ENCODE results near the gene SLC5A2. TPM values are rescaled to one million over a fixed set of nuclear protein-coding genes. Genes with fewer than 3 reads are reported as not detected.

The SLC5A2 gene
- total and polyA plus RNA-seq, 2 of the 13 experiments (the other 11 are each of a cell fraction or from before 2014, with no cell fraction given), result 0.24 to 0.97 TPM

DNA sequence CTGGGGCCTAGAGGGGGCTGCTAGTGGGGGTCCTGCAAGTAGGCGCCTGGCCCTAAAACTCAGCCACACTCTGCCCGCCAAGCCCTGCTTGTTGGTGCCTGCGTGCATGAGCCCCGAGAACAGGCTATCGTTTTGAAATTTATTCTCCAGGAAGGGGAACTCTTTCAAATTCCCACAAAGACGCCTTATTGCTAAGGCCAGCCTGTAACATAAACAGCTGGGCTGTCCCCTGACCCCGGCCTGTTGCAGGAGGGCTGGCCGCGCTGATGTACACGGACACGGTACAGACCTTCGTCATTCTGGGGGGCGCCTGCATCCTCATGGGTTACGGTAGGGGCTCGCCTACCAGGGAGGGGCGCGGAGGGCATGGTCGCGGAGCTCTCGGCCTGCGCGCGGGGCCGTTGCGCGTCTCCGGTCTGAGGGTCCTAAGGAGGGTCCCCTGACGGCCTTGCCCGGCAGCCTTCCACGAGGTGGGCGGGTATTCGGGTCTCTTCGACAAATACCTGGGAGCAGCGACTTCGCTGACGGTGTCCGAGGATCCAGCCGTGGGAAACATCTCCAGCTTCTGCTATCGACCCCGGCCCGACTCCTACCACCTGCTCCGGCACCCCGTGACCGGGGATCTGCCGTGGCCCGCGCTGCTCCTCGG is 4.3 kb downstream of the SLC5A2 start (continued):
- no peak for TF ChIP-seq FOXA3 (CRISPR knock-in tag; IDR thresholded peaks at IDR 0.05)
- peak; percentile 12 for TF ChIP-seq AGO1 (IDR thresholded peaks at IDR 0.05; ENCODE audit: low read depth, low read length, poor library complexity, severe bottlenecking)
- no peak for TF ChIP-seq MLLT10 (CRISPR knock-in tag; IDR thresholded peaks at IDR 0.05)
- no peak for TF ChIP-seq GTF3A (CRISPR knock-in tag; conservative IDR thresholded peaks at IDR 0.05)
- TF ChIP-seq CHCHD3 (CRISPR knock-in tag; IDR thresholded peaks at IDR 0.05), result no peak
- TF ChIP-seq, protein P1, sequence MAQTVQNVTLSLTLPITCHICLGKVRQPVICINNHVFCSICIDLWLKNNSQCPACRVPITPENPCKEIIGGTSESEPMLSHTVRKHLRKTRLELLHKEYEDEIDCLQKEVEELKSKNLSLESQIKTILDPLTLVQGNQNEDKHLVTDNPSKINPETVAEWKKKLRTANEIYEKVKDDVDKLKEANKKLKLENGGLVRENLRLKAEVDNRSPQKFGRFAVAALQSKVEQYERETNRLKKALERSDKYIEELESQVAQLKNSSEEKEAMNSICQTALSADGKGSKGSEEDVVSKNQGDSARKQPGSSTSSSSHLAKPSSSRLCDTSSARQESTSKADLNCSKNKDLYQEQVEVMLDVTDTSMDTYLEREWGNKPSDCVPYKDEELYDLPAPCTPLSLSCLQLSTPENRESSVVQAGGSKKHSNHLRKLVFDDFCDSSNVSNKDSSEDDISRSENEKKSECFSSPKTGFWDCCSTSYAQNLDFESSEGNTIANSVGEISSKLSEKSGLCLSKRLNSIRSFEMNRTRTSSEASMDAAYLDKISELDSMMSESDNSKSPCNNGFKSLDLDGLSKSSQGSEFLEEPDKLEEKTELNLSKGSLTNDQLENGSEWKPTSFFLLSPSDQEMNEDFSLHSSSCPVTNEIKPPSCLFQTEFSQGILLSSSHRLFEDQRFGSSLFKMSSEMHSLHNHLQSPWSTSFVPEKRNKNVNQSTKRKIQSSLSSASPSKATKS (CRISPR knock-in tag; IDR thresholded peaks at IDR 0.05), result no peak

DNA sequence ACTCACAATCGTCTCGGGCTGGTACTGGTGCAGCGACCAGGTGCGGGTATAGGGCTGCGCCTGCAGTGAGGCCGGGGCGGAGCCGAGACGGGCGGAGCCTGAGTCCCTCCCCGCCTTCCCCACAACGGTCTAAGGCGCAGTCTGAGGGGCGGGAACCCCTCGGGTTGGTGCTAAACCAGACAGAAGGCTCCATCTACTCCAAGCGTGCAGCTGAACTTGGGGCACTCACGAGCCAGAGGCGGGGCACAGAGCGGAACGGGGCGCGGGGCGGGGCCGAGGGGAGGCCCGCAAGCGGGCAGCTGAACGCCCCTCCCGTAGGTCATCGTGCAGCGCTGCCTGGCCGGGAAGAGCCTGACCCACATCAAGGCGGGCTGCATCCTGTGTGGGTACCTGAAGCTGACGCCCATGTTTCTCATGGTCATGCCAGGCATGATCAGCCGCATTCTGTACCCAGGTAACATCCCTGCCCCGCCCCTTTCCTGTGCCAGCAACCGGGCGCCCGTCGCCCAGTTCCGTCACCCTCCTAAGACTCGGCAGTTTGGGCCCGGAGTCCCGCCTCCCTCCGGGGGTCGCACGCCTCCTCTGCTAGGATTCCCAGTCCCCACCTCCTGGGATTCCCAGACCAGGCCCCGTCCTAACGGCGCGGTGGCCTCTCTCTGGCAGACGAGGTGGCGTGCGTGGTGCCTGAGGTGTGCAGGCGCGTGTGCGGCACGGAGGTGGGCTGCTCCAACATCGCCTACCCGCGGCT is 5.0 kb downstream of the SLC5A2 start:
- in situ Hi-C loops (cut with HindIII; ENCODE audit: extremely low pct_ligation_motif_present, low pct_unique_long_range_greater_than_20kb), result no loop called here
- CTCF ChIA-PET (ENCODE audit: low intra/inter-chr PET ratio, low total read pairs), result no interaction called here

More for the DNA sequence above, 5.0 kb downstream of the SLC5A2 start:
- no peak overlapping the region for H2AFZ ChIP-seq (ENCODE audit: low read length)
- POLR2A ChIA-PET, result interaction anchor here (1.5 to 2.9 kb wide), 3 partner anchors 11 to 20 kb away, joined by 3 to 8 read pairs (median 8); partner anchors contain the start of gene RUSF1
- no peaks in the 10 kb centered on the region for H3K79me2 ChIP-seq (ENCODE audit: insufficient read depth, low read length)
- H3K27me3 ChIP-seq (ENCODE audit: control insufficient read depth in 1 of 2, insufficient read depth in 2 of 2, low read length in 2 of 2), result peaks cover 0 to 3% of the 10 kb centered on the region in 2 experiments; a peak in 2 of 5 replicates
- H3K4me2 ChIP-seq (ENCODE audit: low read depth, low read length), result no peak overlapping the region
- H3K4me3 ChIP-seq (replicated peaks in 1 of 3; ENCODE audit: insufficient read depth in 1 of 3, low read depth in 2 of 3, low read length in 3 of 3), result no peak overlapping the region
- TF ChIP-seq SPEN (CRISPR knock-in tag; IDR thresholded peaks at IDR 0.05; ENCODE audit: low read depth) (no peak), NCOA1 (CRISPR knock-in tag; IDR thresholded peaks at IDR 0.05) (no peak), ZNF768 (CRISPR knock-in tag; IDR thresholded peaks at IDR 0.05) (peak; percentile 15; the same call in 1 of the 2 replicates), RBFOX2 (IDR thresholded peaks at IDR 0.05; ENCODE audit: low read depth, low read length) (0 out of 2 replicates have a peak, but pooled peaks have one; percentile 8), POLR2A (IDR thresholded peaks at IDR 0.05; ENCODE audit: insufficient read depth in 1 of 2, low read depth in 2 of 2, low read length in 2 of 2) (peak in 1 of 2 experiments; percentile 7; a peak in 1 of 4 replicates), AGO1 (IDR thresholded peaks at IDR 0.05; ENCODE audit: low read depth, low read length, poor library complexity, severe bottlenecking) (peak; percentile 6)
- TF ChIP-seq, protein P2, sequence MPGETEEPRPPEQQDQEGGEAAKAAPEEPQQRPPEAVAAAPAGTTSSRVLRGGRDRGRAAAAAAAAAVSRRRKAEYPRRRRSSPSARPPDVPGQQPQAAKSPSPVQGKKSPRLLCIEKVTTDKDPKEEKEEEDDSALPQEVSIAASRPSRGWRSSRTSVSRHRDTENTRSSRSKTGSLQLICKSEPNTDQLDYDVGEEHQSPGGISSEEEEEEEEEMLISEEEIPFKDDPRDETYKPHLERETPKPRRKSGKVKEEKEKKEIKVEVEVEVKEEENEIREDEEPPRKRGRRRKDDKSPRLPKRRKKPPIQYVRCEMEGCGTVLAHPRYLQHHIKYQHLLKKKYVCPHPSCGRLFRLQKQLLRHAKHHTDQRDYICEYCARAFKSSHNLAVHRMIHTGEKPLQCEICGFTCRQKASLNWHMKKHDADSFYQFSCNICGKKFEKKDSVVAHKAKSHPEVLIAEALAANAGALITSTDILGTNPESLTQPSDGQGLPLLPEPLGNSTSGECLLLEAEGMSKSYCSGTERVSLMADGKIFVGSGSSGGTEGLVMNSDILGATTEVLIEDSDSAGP (CRISPR knock-in tag; IDR thresholded peaks at IDR 0.05; ENCODE audit: borderline replicate concordance), result peak; percentile 24; the same call in 1 of the 2 replicates
- H4K20me1 ChIP-seq (ENCODE audit: insufficient read depth, low read length), result no peaks in the 10 kb centered on the region
- peaks cover 19% of the 10 kb centered on the region for H3K4me1 ChIP-seq (ENCODE audit: insufficient read depth, low read length)
- peaks cover 10 to 28% of the 10 kb centered on the region in 2 experiments for H3K36me3 ChIP-seq (replicated peaks in 1 of 2; ENCODE audit: control insufficient read depth in 1 of 2, insufficient read depth in 2 of 2, low read length in 2 of 2)
- BruUV-seq (replicated peaks), result no TSS peak
- DNase-seq (ENCODE audit: low spot score), result no peak
- intact Hi-C loops (cut with micrococcal nuclease; ENCODE audit: unreplicated experiment), result no loop called here
- 97% methylated on average over 38 of the region's 60 CpGs for WGBS (ENCODE audit: low lambda C conversion rate)
- FAIRE-seq, result no peak
- H3K9me3 ChIP-seq (ENCODE audit: low read length), result no peaks in the 10 kb centered on the region
- no peak for ATAC-seq
- no peak overlapping the region for H3K27ac ChIP-seq (ENCODE audit: extremely low read length, insufficient read depth, low read length)
- no peak overlapping the region for H3K9ac ChIP-seq (ENCODE audit: insufficient read depth, low read depth, low read length)
